ENCODE data around the gene ZYG11B. TPM values are rescaled to one million over a fixed set of nuclear protein-coding genes. Genes with fewer than 3 reads are reported as not detected.

Gene ZYG11B
- total and polyA plus RNA-seq, 9 of the 15 experiments (the other 6 are each of a cell fraction or from before 2014, with no cell fraction given), result 4.9 to 22.2 (median 12.2) TPM

- TF ChIP-seq MTA3 (IDR thresholded peaks at IDR 0.05; ENCODE audit: borderline replicate concordance) (no peak), TAF15 (IDR thresholded peaks at IDR 0.05; ENCODE audit: low read depth, low read length) (no peak), ZFP36 (IDR thresholded peaks at IDR 0.05; ENCODE audit: low read depth, low read length, partially characterized antibody) (peak; percentile 37), JUND (IDR thresholded peaks at IDR 0.05; ENCODE audit: borderline replicate concordance, low read depth, low read length) (no peak), JUND (tag; IDR thresholded peaks at IDR 0.05; ENCODE audit: borderline replicate concordance, low read depth, low read length) (no peak), ATF1 (CRISPR knock-in tag; IDR thresholded peaks at IDR 0.05) (no peak), ATF1 (tag; IDR thresholded peaks at IDR 0.05) (no peak), ZNF140 (CRISPR knock-in tag; IDR thresholded peaks at IDR 0.05) (no peak), CTCFL (IDR thresholded peaks at IDR 0.05; ENCODE audit: borderline replicate concordance, insufficient read depth, low read depth, low read length, poor library complexity, severe bottlenecking) (no peak), KDM1A (IDR thresholded peaks at IDR 0.05) (peak; percentile 19 to 62; a peak in 2 of 4 replicates), ZNF253 (CRISPR knock-in tag; conservative IDR thresholded peaks at IDR 0.05) (no peak), BCOR (IDR thresholded peaks at IDR 0.05) (peak; percentile 72), ZNF644 (tag; IDR thresholded peaks at IDR 0.05; ENCODE audit: low read depth) (no peak), HNRNPUL1 (IDR thresholded peaks at IDR 0.05; ENCODE audit: low read length) (no peak), FOXP1 (CRISPR knock-in tag; IDR thresholded peaks at IDR 0.05) (no peak), ZNF717 (CRISPR knock-in tag; IDR thresholded peaks at IDR 0.05) (no peak), STAG1 (CRISPR knock-in tag; IDR thresholded peaks at IDR 0.05; ENCODE audit: borderline replicate concordance) (no peak), MAFK (IDR thresholded peaks at IDR 0.05; ENCODE audit: low read length) (no peak), NFXL1 (CRISPR knock-in tag; IDR thresholded peaks at IDR 0.05) (no peak), CREBBP (IDR thresholded peaks at IDR 0.05; ENCODE audit: low read depth, low read length) (no peak), PATZ1 (CRISPR knock-in tag; IDR thresholded peaks at IDR 0.05; ENCODE audit: borderline replicate concordance) (no peak), ZNF280B (CRISPR knock-in tag; IDR thresholded peaks at IDR 0.05) (no peak), TFAP4 (CRISPR knock-in tag; IDR thresholded peaks at IDR 0.05; ENCODE audit: borderline replicate concordance) (no peak), ZNF780A (CRISPR knock-in tag; IDR thresholded peaks at IDR 0.05) (no peak)
Measured at GRCh38 chr1:52739699-52740467, 13.6 kb downstream of the ZYG11B start (continued).

Data from K562 (cell line).